IPS-18a (cell line): ENCODE data around the gene FAM131B.

Experiments used
- H3K27ac ChIP-seq: one replicate; pipeline ENCODE4 v1.5.1; 2013; ENCODE audit warnings: low read length
- H3K27me3 ChIP-seq: one replicate; pipeline ENCODE4 v1.6.1; 2013; ENCODE audit warnings: mild to moderate bottlenecking, low read length; ENCODE audit not compliant: control insufficient read depth, insufficient read depth
- H3K36me3 ChIP-seq: one replicate; pipeline ENCODE4 v1.6.1; 2013; ENCODE audit warnings: low read depth, low read length; ENCODE audit not compliant: control insufficient read depth
- H3K4me1 ChIP-seq: one replicate; pipeline ENCODE4 v1.6.1; 2013; ENCODE audit warnings: low read depth, low read length; ENCODE audit not compliant: control insufficient read depth
- H3K4me3 ChIP-seq: one replicate; pipeline ENCODE4 v1.5.1; 2013; ENCODE audit warnings: low read length
- H3K9ac ChIP-seq: one replicate; pipeline ENCODE4 v1.6.1; 2013; ENCODE audit warnings: mild to moderate bottlenecking, low read length, moderate library complexity
- H3K9me3 ChIP-seq: one replicate; pipeline ENCODE4 v1.6.1; 2013; ENCODE audit warnings: low read depth, low read length; ENCODE audit not compliant: control insufficient read depth

The FAM131B gene

GRCh38 chr7:143379611-143380259 is 17.2 kb upstream of the FAM131B start:
- H3K9ac ChIP-seq = peak overlapping the region; percentile 13
- no peak overlapping the region for H3K27ac ChIP-seq
- no peaks in the 10 kb centered on the region for H3K27me3 ChIP-seq
- H3K36me3 ChIP-seq = peaks cover 17% of the 10 kb centered on the region
- H3K4me1 ChIP-seq = peaks cover 16% of the 10 kb centered on the region
- H3K4me3 ChIP-seq = peak overlapping the region; percentile 88
- no peaks in the 10 kb centered on the region for H3K9me3 ChIP-seq

- Histone ChIP-seq H3K9ac (no peak overlapping the region), H3K27me3 (no peaks in the 10 kb centered on the region), H3K4me3 (no peak overlapping the region), H3K9me3 (no peaks in the 10 kb centered on the region), H3K4me1 (peaks cover 13% of the 10 kb centered on the region), H3K27ac (no peak overlapping the region), H3K36me3 (no peaks in the 10 kb centered on the region)
Observed at GRCh38 chr7:143376396-143376795, 13.9 kb upstream of the FAM131B start.

GRCh38 chr7:143375298-143376034 is 13.0 kb upstream of the FAM131B start:
- Histone ChIP-seq H3K36me3 (no peaks in the 10 kb centered on the region), H3K4me3 (no peak overlapping the region), H3K27ac (no peak overlapping the region), H3K9me3 (no peaks in the 10 kb centered on the region), H3K9ac (no peak overlapping the region), H3K27me3 (no peaks in the 10 kb centered on the region), H3K4me1 (peaks cover 18% of the 10 kb centered on the region)

- Histone ChIP-seq H3K4me1 (peaks cover 23% of the 10 kb centered on the region), H3K4me3 (no peak overlapping the region), H3K27ac (no peak overlapping the region), H3K36me3 (no peaks in the 10 kb centered on the region), H3K9ac (no peak overlapping the region), H3K9me3 (no peaks in the 10 kb centered on the region), H3K27me3 (no peaks in the 10 kb centered on the region)
Observed at GRCh38 chr7:143374561-143374960, 12.0 kb upstream of the FAM131B start.

GRCh38 chr7:143373255-143373794 is 10.8 kb upstream of the FAM131B start:
- Histone ChIP-seq H3K9me3 (no peaks in the 10 kb centered on the region), H3K9ac (no peak overlapping the region), H3K4me1 (peaks cover 19% of the 10 kb centered on the region), H3K36me3 (no peaks in the 10 kb centered on the region), H3K27ac (no peak overlapping the region), H3K4me3 (no peak overlapping the region), H3K27me3 (no peaks in the 10 kb centered on the region)

GRCh38 chr7:143372070-143372469 is 9.6 kb upstream of the FAM131B start:
- Histone ChIP-seq H3K9ac (no peak overlapping the region), H3K4me1 (peaks cover 23% of the 10 kb centered on the region), H3K36me3 (no peaks in the 10 kb centered on the region), H3K4me3 (no peak overlapping the region), H3K27ac (no peak overlapping the region), H3K9me3 (no peaks in the 10 kb centered on the region), H3K27me3 (no peaks in the 10 kb centered on the region)

- no peaks in the 10 kb centered on the region for H3K9me3 ChIP-seq
- H3K4me1 ChIP-seq = peaks cover 23% of the 10 kb centered on the region
- no peaks in the 10 kb centered on the region for H3K36me3 ChIP-seq
- no peak overlapping the region for H3K4me3 ChIP-seq
- no peaks in the 10 kb centered on the region for H3K27me3 ChIP-seq
- no peak overlapping the region for H3K27ac ChIP-seq
- H3K9ac ChIP-seq = peak overlapping the region; percentile 26
Observed at GRCh38 chr7:143369678-143370651, 7.5 kb upstream of the FAM131B start.

GRCh38 chr7:143368387-143368786 is 5.9 kb upstream of the FAM131B start:
- Histone ChIP-seq H3K27ac (no peak overlapping the region), H3K36me3 (no peaks in the 10 kb centered on the region), H3K4me1 (peaks cover 23% of the 10 kb centered on the region), H3K9ac (no peak overlapping the region), H3K27me3 (peaks cover 13% of the 10 kb centered on the region), H3K4me3 (no peak overlapping the region), H3K9me3 (no peaks in the 10 kb centered on the region)

GRCh38 chr7:143367972-143368371 is 5.5 kb upstream of the FAM131B start:
- peaks cover 28% of the 10 kb centered on the region for H3K4me1 ChIP-seq
- no peaks in the 10 kb centered on the region for H3K36me3 ChIP-seq
- no peaks in the 10 kb centered on the region for H3K9me3 ChIP-seq
- H3K27ac ChIP-seq = no peak overlapping the region
- H3K27me3 ChIP-seq = peaks cover 17% of the 10 kb centered on the region
- H3K4me3 ChIP-seq = no peak overlapping the region
- no peak overlapping the region for H3K9ac ChIP-seq

- peaks cover 9% of the 10 kb centered on the region for H3K36me3 ChIP-seq
- H3K4me3 ChIP-seq = peak overlapping the region; percentile 76
- peaks cover 18% of the 10 kb centered on the region for H3K27me3 ChIP-seq
- H3K4me1 ChIP-seq = peaks cover 16% of the 10 kb centered on the region
- peak overlapping the region; percentile 56 for H3K9ac ChIP-seq
- no peaks in the 10 kb centered on the region for H3K9me3 ChIP-seq
- H3K27ac ChIP-seq = no peak overlapping the region
Observed at GRCh38 chr7:143363016-143363937, 764 bp upstream of the FAM131B start.
